Measurements from ENCODE around the gene DAGLA. TPM values are rescaled to one million over a fixed set of nuclear protein-coding genes. Genes with fewer than 3 reads are reported as not detected.

The DAGLA gene
- total and polyA plus RNA-seq, 2 experiments from 2014 or later: 7.4 to 8.9 TPM

DNA sequence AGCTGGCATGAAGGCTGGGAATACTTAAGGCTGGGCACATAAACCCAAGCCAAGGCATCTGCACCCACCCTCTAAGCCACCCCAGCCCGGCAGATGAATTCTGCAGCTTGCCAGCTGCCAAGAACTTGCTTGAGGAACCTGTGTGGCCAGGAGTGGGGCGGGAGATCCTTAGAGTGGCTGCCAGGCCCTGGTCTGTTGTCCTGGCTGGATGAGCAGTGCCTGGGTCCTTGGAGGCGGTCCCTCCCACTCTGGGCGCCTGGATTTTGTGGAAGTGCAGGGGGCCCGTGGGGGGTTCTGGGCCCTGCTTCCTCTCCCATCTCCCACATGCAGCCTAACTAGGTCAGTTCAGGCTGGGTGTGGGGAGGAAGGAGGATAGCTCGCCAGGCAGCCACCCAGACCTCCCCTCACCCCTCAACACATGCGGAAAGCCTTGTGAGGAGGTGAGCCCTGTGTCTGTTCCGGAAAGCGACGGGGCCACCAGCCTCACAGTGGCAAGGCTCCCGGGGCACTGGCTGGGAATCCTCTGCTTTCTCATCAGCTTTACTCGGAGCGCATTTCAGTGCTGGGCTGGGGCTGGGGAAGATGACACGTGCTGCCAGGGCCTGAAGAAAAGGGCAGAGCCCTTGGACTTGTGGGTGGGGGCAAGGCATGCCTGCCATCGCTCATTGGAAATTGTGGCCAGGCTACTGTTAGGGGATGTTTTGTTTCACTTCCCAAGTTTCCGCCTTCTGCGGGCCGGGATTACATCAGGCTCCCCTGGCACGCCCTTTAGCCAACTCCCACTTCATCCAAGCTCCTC, 8.4 kb downstream of the DAGLA start:
- no peak overlapping the region for H3K4me2 ChIP-seq
- TF ChIP-seq EZH2 (IDR thresholded peaks at IDR 0.05; ENCODE audit: borderline replicate concordance) (no peak), EZH2phosphoT487 (IDR thresholded peaks at IDR 0.05; ENCODE audit: low read depth, severe bottlenecking, unreplicated experiment) (no peak)
- TF ChIP-seq, protein P1, sequence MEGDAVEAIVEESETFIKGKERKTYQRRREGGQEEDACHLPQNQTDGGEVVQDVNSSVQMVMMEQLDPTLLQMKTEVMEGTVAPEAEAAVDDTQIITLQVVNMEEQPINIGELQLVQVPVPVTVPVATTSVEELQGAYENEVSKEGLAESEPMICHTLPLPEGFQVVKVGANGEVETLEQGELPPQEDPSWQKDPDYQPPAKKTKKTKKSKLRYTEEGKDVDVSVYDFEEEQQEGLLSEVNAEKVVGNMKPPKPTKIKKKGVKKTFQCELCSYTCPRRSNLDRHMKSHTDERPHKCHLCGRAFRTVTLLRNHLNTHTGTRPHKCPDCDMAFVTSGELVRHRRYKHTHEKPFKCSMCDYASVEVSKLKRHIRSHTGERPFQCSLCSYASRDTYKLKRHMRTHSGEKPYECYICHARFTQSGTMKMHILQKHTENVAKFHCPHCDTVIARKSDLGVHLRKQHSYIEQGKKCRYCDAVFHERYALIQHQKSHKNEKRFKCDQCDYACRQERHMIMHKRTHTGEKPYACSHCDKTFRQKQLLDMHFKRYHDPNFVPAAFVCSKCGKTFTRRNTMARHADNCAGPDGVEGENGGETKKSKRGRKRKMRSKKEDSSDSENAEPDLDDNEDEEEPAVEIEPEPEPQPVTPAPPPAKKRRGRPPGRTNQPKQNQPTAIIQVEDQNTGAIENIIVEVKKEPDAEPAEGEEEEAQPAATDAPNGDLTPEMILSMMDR (IDR thresholded peaks at IDR 0.05; ENCODE audit: poor library complexity): no peak
- no peaks in the 10 kb centered on the region for H3K36me3 ChIP-seq (replicated peaks; ENCODE audit: insufficient read depth, low read depth)
- H3K9me2 ChIP-seq (replicated peaks; ENCODE audit: insufficient read depth): no peaks in the 10 kb centered on the region
- peaks cover 11% of the 10 kb centered on the region for H3K4me1 ChIP-seq (ENCODE audit: insufficient read depth)
- H3K27ac ChIP-seq: no peak overlapping the region
- 86% methylated on average over 17 of the region's 19 CpGs for WGBS (ENCODE audit: low lambda C conversion rate, missing lambda C conversion rate)
- no peaks in the 10 kb centered on the region for H3K9me3 ChIP-seq (ENCODE audit: low read depth)
- DNase-seq (ENCODE audit: low spot score): no peak
- H3K4me3 ChIP-seq: no peak overlapping the region
- H3K27me3 ChIP-seq: no peaks in the 10 kb centered on the region
- H2AFZ ChIP-seq: no peak overlapping the region
- peaks cover 23% of the 10 kb centered on the region for H4K20me1 ChIP-seq (ENCODE audit: insufficient read depth, poor library complexity, severe bottlenecking)
- peaks cover 86% of the 10 kb centered on the region for H3K79me2 ChIP-seq

GRCh38 chr11:61689164-61689496, 8.9 kb downstream of the DAGLA start:
- no peak for DNase-seq (ENCODE audit: low spot score)
- Histone ChIP-seq H4K20me1 (ENCODE audit: insufficient read depth, poor library complexity, severe bottlenecking) (peaks cover 22% of the 10 kb centered on the region), H3K27me3 (no peaks in the 10 kb centered on the region), H3K36me3 (replicated peaks; ENCODE audit: insufficient read depth, low read depth) (no peaks in the 10 kb centered on the region), H3K79me2 (peaks cover 85% of the 10 kb centered on the region), H3K4me2 (no peak overlapping the region), H3K27ac (no peak overlapping the region), H3K4me1 (ENCODE audit: insufficient read depth) (peaks cover 11% of the 10 kb centered on the region), H3K9me3 (ENCODE audit: low read depth) (no peaks in the 10 kb centered on the region), H3K4me3 (no peak overlapping the region), H2AFZ (no peak overlapping the region), H3K9me2 (replicated peaks; ENCODE audit: insufficient read depth) (no peaks in the 10 kb centered on the region)
- TF ChIP-seq, protein P1 (IDR thresholded peaks at IDR 0.05; ENCODE audit: poor library complexity): no peak
- TF ChIP-seq EZH2phosphoT487 (IDR thresholded peaks at IDR 0.05; ENCODE audit: low read depth, severe bottlenecking, unreplicated experiment) (no peak), EZH2 (IDR thresholded peaks at IDR 0.05; ENCODE audit: borderline replicate concordance) (no peak)
- WGBS (ENCODE audit: low lambda C conversion rate, missing lambda C conversion rate): 93% methylated on average over 3 of the region's 3 CpGs

GRCh38 chr11:61690706-61691379, 10.7 kb downstream of the DAGLA start:
- Histone ChIP-seq H4K20me1 (ENCODE audit: insufficient read depth, poor library complexity, severe bottlenecking) (peaks cover 12% of the 10 kb centered on the region), H3K9me2 (replicated peaks; ENCODE audit: insufficient read depth) (no peaks in the 10 kb centered on the region), H3K4me3 (no peak overlapping the region), H3K4me2 (no peak overlapping the region), H3K36me3 (replicated peaks; ENCODE audit: insufficient read depth, low read depth) (no peaks in the 10 kb centered on the region), H3K27me3 (no peaks in the 10 kb centered on the region), H3K4me1 (ENCODE audit: insufficient read depth) (peaks cover 22% of the 10 kb centered on the region), H3K79me2 (peaks cover 78% of the 10 kb centered on the region), H3K9me3 (ENCODE audit: low read depth) (no peaks in the 10 kb centered on the region), H2AFZ (no peak overlapping the region), H3K27ac (no peak overlapping the region)
- DNase-seq (ENCODE audit: low spot score): no peak
- TF ChIP-seq EZH2 (IDR thresholded peaks at IDR 0.05; ENCODE audit: borderline replicate concordance) (no peak), EZH2phosphoT487 (IDR thresholded peaks at IDR 0.05; ENCODE audit: low read depth, severe bottlenecking, unreplicated experiment) (no peak)
- TF ChIP-seq, protein P1 (IDR thresholded peaks at IDR 0.05; ENCODE audit: poor library complexity): no peak
- 90% methylated on average over 17 of the region's 17 CpGs for WGBS (ENCODE audit: low lambda C conversion rate, missing lambda C conversion rate)

All from hepatocyte (in vitro differentiated cells).